Esophagus muscularis mucosa (tissue), 4 donors: ENCODE data around the gene CAP2.

Experiments
- CTCF ChIP-seq, 3 experiments: fragments of 200-600 bp in 2 of 3; fragments of 450-650 bp in 1 of 3; sonication (generic) in 2 of 3; IDR thresholded peaks; one replicate each; pipeline ENCODE4 v1.5.1; 2017 to 2019; ENCODE audit warnings: antibody characterized with exemption in 3 of 3, mild to moderate bottlenecking in 2 of 3, moderate library complexity in 1 of 3
- EP300 ChIP-seq: sonication (generic); formaldehyde crosslinking; IDR thresholded peaks from one replicate; pipeline ENCODE4 v1.6.1; 2017; ENCODE audit warnings: antibody characterized with exemption
- POLR2A ChIP-seq: fragments of 450-650 bp; IDR thresholded peaks from one replicate; pipeline ENCODE4 v1.6.1; 2017; ENCODE audit warnings: antibody characterized with exemption, moderate library complexity, mild to moderate bottlenecking, low read depth
- POLR2AphosphoS5 ChIP-seq, 2 donors: sonication (generic); formaldehyde crosslinking; IDR thresholded peaks; one replicate each; pipeline ENCODE4 v1.6.1; 2017; ENCODE audit warnings: antibody characterized with exemption in 2 of 2

- TF ChIP-seq POLR2AphosphoS5 (IDR thresholded peaks at IDR 0.05) (no peak), CTCF (IDR thresholded peaks at IDR 0.05) (no peak), EP300 (no peak), POLR2A (no peak)
These were observed 137.0 kb downstream of the CAP2 start for GRCh38 chr6:17530321-17530835.
